Gastrocnemius medialis (tissue), 4 donors: ENCODE results near the gene TMEM220. TPM values are rescaled to one million over a fixed set of nuclear protein-coding genes. Genes with fewer than 3 reads are reported as not detected.
A peak's percentile ranks its signal among the peaks of the same experiment; 100 is the strongest.

Experiments
- ATAC-seq, 2 donors: fragments of 150-250 bp; one replicate each; pipeline ENCODE4 v1.9.1; 2016
- DNase-seq, 2 donors: peaks; one replicate each; pipeline ENCODE4 v3.0.0-alpha.2; 2019
- H3K27ac ChIP-seq, 4 donors: fragments of 200-600 bp; sonication (generic); 1 replicate in 1 of 4; 2 replicates in 3 of 4; pipeline ENCODE4 v1.5.1; 2016 to 2018; ENCODE audit warnings: mild to moderate bottlenecking in 2 of 4, moderate library complexity in 1 of 4
- H3K27me3 ChIP-seq, 3 donors: fragments of 200-600 bp; sonication (generic) in 2 of 3; 1 replicate in 1 of 3; 2 replicates in 2 of 3; pipeline versions ENCODE4 v1.5.1 to v1.6.0; 2016 to 2019; ENCODE audit warnings: mild to moderate bottlenecking in 1 of 3, moderate library complexity in 1 of 3
- H3K36me3 ChIP-seq, 2 donors: fragments of 200-600 bp; sonication (generic) in 1 of 2; one replicate each; pipeline ENCODE4 v1.5.1; 2017 to 2018
- H3K4me1 ChIP-seq, 2 donors: fragments of 200-600 bp; sonication (generic) in 1 of 2; one replicate each; pipeline ENCODE4 v1.5.1; 2016 to 2017; ENCODE audit warnings: mild to moderate bottlenecking in 2 of 2
- H3K4me3 ChIP-seq, 4 donors: fragments of 200-600 bp; sonication (generic) in 3 of 4; 1 replicate in 1 of 4; 2 replicates in 3 of 4; pipeline ENCODE4 v1.5.1; 2016 to 2019; ENCODE audit warnings: mild to moderate bottlenecking in 2 of 4
- H3K9me3 ChIP-seq, 3 donors: fragments of 200-600 bp; sonication (generic) in 2 of 3; 1 replicate in 1 of 3; 2 replicates in 2 of 3; pipeline ENCODE4 v1.5.1; 2016 to 2019
- CTCF ChIP-seq, 5 experiments: fragments of 450-650 bp in 3 of 5; fragments of 200-600 bp in 2 of 5; sonication (generic) in 2 of 5; IDR thresholded peaks in 4 of 5; conservative IDR thresholded peaks in 1 of 5; 1 replicate in 4 of 5; 2 replicates in 1 of 5; pipeline ENCODE4 v1.5.1; 2016 to 2019; ENCODE audit warnings: antibody characterized with exemption in 5 of 5, mild to moderate bottlenecking in 3 of 5, moderate library complexity in 3 of 5
- POLR2A ChIP-seq, 2 donors: fragments of 450-650 bp; IDR thresholded peaks; one replicate each; pipeline ENCODE4 v1.6.1; 2017; ENCODE audit warnings: antibody characterized with exemption in 2 of 2, mild to moderate bottlenecking in 2 of 2, moderate library complexity in 2 of 2
- in situ Hi-C, 4 donors: fragments of 200-750 bp; cut with MboI; loops; one replicate each; pipeline versions ENCODE4 v1.15.0 to v1.8.0; 2017; ENCODE audit warnings: low sequenced_read_pairs in 4 of 4
- intact Hi-C: fragments of 100-400 bp; cut with DNase I; formaldehyde crosslinking; loops from one replicate; pipeline ENCODE4 v1.15.1; 2023; ENCODE audit warnings: low total_unique reads
- total RNA-seq, 4 donors: library from RNA; depleted of rRNA; stranded (reverse); fragments of >200 nt; gene quantifications; one replicate each; pipeline versions ENCODE4 v1.1.0 to v1.2.3, GENCODE V29; 2016

The TMEM220 gene
- total RNA-seq, 4 donors from 2014 or later = 3.7 to 8.6 (median 3.9) TPM

DNA sequence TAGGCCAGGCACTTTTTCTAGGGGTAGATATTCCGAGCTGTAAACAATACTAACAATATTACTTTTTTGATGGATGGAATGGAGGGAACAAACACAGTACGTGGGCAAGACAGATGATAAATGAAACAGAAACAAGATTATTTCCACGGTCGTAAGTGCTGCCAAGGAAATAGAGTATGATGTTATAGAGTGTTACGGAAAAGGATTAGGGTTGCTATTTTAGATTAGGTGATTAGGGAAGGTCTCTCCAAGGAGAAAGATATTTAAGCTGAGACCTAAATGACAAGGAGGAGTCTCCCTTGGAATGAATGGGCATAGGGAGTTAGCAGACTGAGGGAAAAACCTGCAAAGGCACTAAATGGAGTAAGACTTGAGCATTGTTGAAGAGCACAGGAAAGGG, 24.1 kb downstream of the TMEM220 start:
- no peak for ATAC-seq
- Histone ChIP-seq H3K4me3 (no peak overlapping the region), H3K27ac (no peak overlapping the region), H3K4me1 (peaks cover 17 to 20% of the 10 kb centered on the region in 2 donors), H3K36me3 (peaks cover 8 to 52% of the 10 kb centered on the region in 2 donors), H3K9me3 (no peaks in the 10 kb centered on the region), H3K27me3 (no peaks in the 10 kb centered on the region)
- TF ChIP-seq POLR2A (IDR thresholded peaks at IDR 0.05) (no peak), CTCF (IDR thresholded peaks at IDR 0.05 in 4 of 5, conservative IDR thresholded peaks at IDR 0.05 in 1 of 5) (no peak)
- no peak for DNase-seq
- intact Hi-C loops (loop anchor here (5.0 kb wide), 1 partner anchor 612 kb away; no protein-coding TSS in a partner anchor), in situ Hi-C loops (loop anchor here in 1 of 4 donors (5.0 kb wide), 1 partner anchor 612 kb away; no protein-coding TSS in a partner anchor)

DNA sequence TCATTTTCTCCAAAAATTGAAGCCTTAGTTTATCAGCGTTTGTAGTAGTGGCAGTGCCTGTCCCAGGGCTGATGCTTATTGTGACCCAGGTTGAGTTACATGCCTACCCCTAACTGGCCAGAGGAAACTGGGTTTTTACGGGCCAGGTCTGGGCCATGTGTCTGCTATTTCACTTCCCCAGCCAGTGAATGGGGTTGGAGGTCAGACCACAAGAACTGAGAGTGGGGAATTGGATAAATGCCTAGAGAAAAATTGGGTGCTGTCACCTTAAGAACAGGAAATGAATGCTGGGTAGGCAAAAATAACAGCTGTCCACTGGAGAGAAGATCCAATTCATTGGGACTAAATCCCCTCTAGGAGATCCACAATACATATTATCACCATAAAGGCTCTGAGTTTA, 27.2 kb downstream of the TMEM220 start:
- no peak for DNase-seq
- Histone ChIP-seq H3K27ac (peak overlapping the region in 3 of 4 donors; percentile 5 to 55 (median 13)), H3K9me3 (no peaks in the 10 kb centered on the region), H3K4me3 (no peak overlapping the region), H3K36me3 (peaks cover 7 to 23% of the 10 kb centered on the region in 2 donors), H3K27me3 (no peaks in the 10 kb centered on the region), H3K4me1 (peaks cover 30 to 35% of the 10 kb centered on the region in 2 donors)
- in situ Hi-C loops = no loop called here
- TF ChIP-seq CTCF (IDR thresholded peaks at IDR 0.05 in 4 of 5, conservative IDR thresholded peaks at IDR 0.05 in 1 of 5) (no peak), POLR2A (IDR thresholded peaks at IDR 0.05) (no peak)
- intact Hi-C loops = no loop called here
- no peak for ATAC-seq

DNA sequence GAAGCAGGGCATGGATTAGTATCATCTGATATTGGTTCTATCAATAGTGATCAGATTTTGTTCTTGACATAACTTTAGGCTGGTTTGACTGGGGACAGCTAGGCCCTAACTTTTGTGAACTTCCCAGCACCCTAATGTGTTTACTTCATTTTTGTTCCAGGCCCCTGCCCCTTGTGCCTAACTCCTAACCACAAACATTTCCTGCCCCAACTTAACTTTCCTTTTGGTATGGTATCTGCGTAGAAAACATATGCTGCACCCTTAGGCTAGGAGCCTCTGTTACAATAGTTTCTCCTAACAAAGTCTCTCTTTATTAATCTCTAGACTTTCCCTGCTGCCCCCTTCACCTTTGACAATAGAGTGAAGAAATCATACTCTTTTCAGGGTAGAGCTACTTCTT, 30.0 kb downstream of the TMEM220 start:
- ATAC-seq = no peak
- H3K9me3 ChIP-seq = no peaks in the 10 kb centered on the region
- H3K4me3 ChIP-seq = no peak overlapping the region
- intact Hi-C loops (no loop called here), in situ Hi-C loops (no loop called here)
- TF ChIP-seq POLR2A (IDR thresholded peaks at IDR 0.05) (no peak), CTCF (IDR thresholded peaks at IDR 0.05 in 4 of 5, conservative IDR thresholded peaks at IDR 0.05 in 1 of 5) (no peak)
- H3K36me3 ChIP-seq = peaks cover 0 to 6% of the 10 kb centered on the region in 2 donors
- no peaks in the 10 kb centered on the region for H3K27me3 ChIP-seq
- peaks cover 33 to 39% of the 10 kb centered on the region in 2 donors for H3K4me1 ChIP-seq
- H3K27ac ChIP-seq = peak overlapping the region in 2 of 4 donors; percentile 18 to 95
- no peak for DNase-seq

DNA sequence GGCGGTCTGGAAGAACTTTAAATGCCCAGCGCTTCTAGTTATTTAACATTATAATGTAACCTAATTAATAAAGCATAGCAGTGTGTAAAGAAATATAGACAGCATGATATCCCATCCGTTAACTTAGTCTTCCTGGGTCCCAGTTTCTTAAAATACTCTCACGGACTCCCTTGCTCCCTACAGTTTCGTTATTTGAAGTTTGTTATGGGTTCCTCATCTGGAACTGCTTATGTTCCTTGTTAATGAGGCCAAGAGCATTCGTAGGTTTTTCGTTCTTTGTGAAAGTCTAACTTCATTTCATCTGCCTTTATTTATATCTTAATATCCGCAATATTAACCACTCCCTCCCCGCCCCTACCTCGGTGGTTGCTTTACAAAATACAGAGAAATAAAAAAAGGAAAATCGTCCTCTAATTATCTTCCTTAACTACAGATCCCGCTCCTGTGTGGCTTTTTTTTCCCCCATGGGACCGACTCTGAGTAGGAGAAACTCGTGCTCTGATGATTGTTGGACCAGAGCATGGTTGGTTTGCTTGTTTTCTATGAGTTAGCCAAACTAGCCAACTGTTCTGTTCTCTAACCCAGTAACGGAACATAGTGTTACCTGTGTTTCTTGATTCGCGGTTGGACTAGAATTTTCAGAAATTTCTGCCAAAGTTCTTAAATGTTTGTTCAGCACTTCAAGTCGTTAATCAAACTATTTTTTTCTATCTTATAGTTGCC, 31.6 kb downstream of the TMEM220 start:
- intact Hi-C loops = no loop called here

More for the DNA sequence above, 31.6 kb downstream of the TMEM220 start:
- peak; percentile 23 to 54 for DNase-seq
- H3K36me3 ChIP-seq = peaks cover 0 to 21% of the 10 kb centered on the region in 2 donors
- no peaks in the 10 kb centered on the region for H3K27me3 ChIP-seq
- TF ChIP-seq POLR2A (IDR thresholded peaks at IDR 0.05) (peak; percentile 32 to 37), CTCF (IDR thresholded peaks at IDR 0.05 in 4 of 5, conservative IDR thresholded peaks at IDR 0.05 in 1 of 5) (no peak)
- in situ Hi-C loops = no loop called here
- peaks cover 30 to 38% of the 10 kb centered on the region in 2 donors for H3K4me1 ChIP-seq
- H3K4me3 ChIP-seq = peak overlapping the region; percentile 93 to 97 (median 95)
- ATAC-seq = peak; percentile 47 to 88
- H3K9me3 ChIP-seq = no peaks in the 10 kb centered on the region
- peak overlapping the region; percentile 91 to 98 (median 96) for H3K27ac ChIP-seq
